CD14-positive monocyte (primary cell): ENCODE measurements around the gene ANTXR1. TPM values are rescaled to one million over a fixed set of nuclear protein-coding genes. Genes with fewer than 3 reads are reported as not detected.

Source experiments
- DNase-seq, 3 donors: peaks; one replicate each; pipeline ENCODE4 v3.0.0-alpha.2; 2011 to 2022
- H2AFZ ChIP-seq: 2 replicates; pipeline ENCODE4 v1.6.0; 2012; ENCODE audit warnings: mild to moderate bottlenecking, low read depth, low read length, inconsistent platforms; ENCODE audit not compliant: insufficient read depth, poor library complexity, severe bottlenecking
- H3K27ac ChIP-seq, 2 donors: 1 replicate in 1 of 2; 2 replicates in 1 of 2; pipeline ENCODE4 v1.5.1; 2012 to 2013; ENCODE audit warnings: low read length in 2 of 2, control low read depth in 1 of 2, inconsistent platforms in 1 of 2, low read depth in 1 of 2, mild to moderate bottlenecking in 1 of 2
- H3K27me3 ChIP-seq, 2 donors: one replicate each; pipeline versions ENCODE4 v1.6.0 to v1.6.1; 2011 to 2013; ENCODE audit warnings: low read length in 2 of 2; ENCODE audit not compliant: control insufficient read depth in 2 of 2, insufficient read depth in 2 of 2
- H3K36me3 ChIP-seq, 2 donors: replicated peaks in 1 of 2; 1 replicate in 1 of 2; 2 replicates in 1 of 2; pipeline versions ENCODE4 v1.5.1 to v1.6.1; 2012 to 2013; ENCODE audit warnings: low read length in 2 of 2, control low read depth in 1 of 2, inconsistent platforms in 1 of 2, mild to moderate bottlenecking in 1 of 2; ENCODE audit not compliant: insufficient read depth in 2 of 2, control insufficient read depth in 1 of 2
- H3K4me1 ChIP-seq, 2 donors: 1 replicate in 1 of 2; 2 replicates in 1 of 2; pipeline versions ENCODE4 v1.5.1 to v1.6.1; 2012 to 2013; ENCODE audit warnings: low read length in 2 of 2, control low read depth in 1 of 2, inconsistent platforms in 1 of 2, mild to moderate bottlenecking in 1 of 2, moderate library complexity in 1 of 2; ENCODE audit not compliant: insufficient read depth in 2 of 2, control insufficient read depth in 1 of 2
- H3K4me2 ChIP-seq: replicated peaks from 2 replicates; pipeline ENCODE3; 2012; ENCODE audit warnings: low read length, moderate library complexity, mild to moderate bottlenecking; ENCODE audit not compliant: poor library complexity, severe bottlenecking; ENCODE audit errors: extremely low read depth
- H3K4me3 ChIP-seq, 3 experiments: fragments of 200-600 bp in 1 of 3; sonication (generic) in 1 of 3; replicated peaks in 1 of 3; 1 replicate in 2 of 3; 2 replicates in 1 of 3; pipeline ENCODE4 v1.5.1; 2011 to 2013; ENCODE audit warnings: low read length in 3 of 3, mild to moderate bottlenecking in 3 of 3, control low read depth in 2 of 3, low read depth in 2 of 3, inconsistent platforms in 1 of 3, moderate library complexity in 1 of 3
- H3K79me2 ChIP-seq: 2 replicates; pipeline ENCODE4 v1.6.0; 2012; ENCODE audit warnings: mild to moderate bottlenecking, control low read depth, inconsistent platforms, low read length, moderate library complexity; ENCODE audit not compliant: insufficient read depth
- H3K9ac ChIP-seq: 2 replicates; pipeline ENCODE4 v1.6.0; 2017; ENCODE audit warnings: low read length, mild to moderate bottlenecking; ENCODE audit not compliant: insufficient read depth, poor library complexity, severe bottlenecking
- H3K9me3 ChIP-seq, 2 donors: replicated peaks in 1 of 2; 1 replicate in 1 of 2; 2 replicates in 1 of 2; pipeline versions ENCODE4 v1.5.1 to v1.6.1; 2012 to 2013; ENCODE audit warnings: low read length in 2 of 2, control low read depth in 1 of 2; ENCODE audit not compliant: control insufficient read depth in 1 of 2, insufficient read depth in 1 of 2
- H4K20me1 ChIP-seq: 2 replicates; pipeline ENCODE4 v1.6.0; 2012; ENCODE audit warnings: mild to moderate bottlenecking, low read length, control low read depth, moderate library complexity; ENCODE audit not compliant: insufficient read depth
- H3K27ac Mint-ChIP-seq, 7 donors: one replicate each; pipeline ENCODE4 v1.8.0; 2020; ENCODE audit warnings: mild to moderate bottlenecking in 7 of 7, mixed read lengths in 7 of 7, moderate library complexity in 6 of 7, inconsistent platforms in 2 of 7
- H3K27me3 Mint-ChIP-seq, 3 donors: one replicate each; pipeline ENCODE4 v1.8.0; 2021 to 2022; ENCODE audit warnings: low read depth in 3 of 3, mild to moderate bottlenecking in 3 of 3, mixed read lengths in 3 of 3, moderate library complexity in 3 of 3, inconsistent platforms in 1 of 3
- H3K36me3 Mint-ChIP-seq, 2 donors: one replicate each; pipeline ENCODE4 v1.8.0; 2020; ENCODE audit warnings: mixed read lengths in 2 of 2, inconsistent platforms in 1 of 2, mild to moderate bottlenecking in 1 of 2
- H3K4me1 Mint-ChIP-seq: one replicate; pipeline ENCODE4 v1.8.0; 2020; ENCODE audit warnings: mild to moderate bottlenecking, mixed read lengths
- H3K4me3 Mint-ChIP-seq, 2 donors: one replicate each; pipeline ENCODE4 v1.8.0; 2020; ENCODE audit warnings: mild to moderate bottlenecking in 2 of 2, mixed read lengths in 2 of 2, moderate library complexity in 1 of 2
- H3K9me3 Mint-ChIP-seq, 7 donors: one replicate each; pipeline ENCODE4 v1.8.0; 2020 to 2022; ENCODE audit warnings: mixed read lengths in 7 of 7, mild to moderate bottlenecking in 6 of 7, moderate library complexity in 6 of 7, inconsistent platforms in 2 of 7
- WGBS: methylation state at CpG from one replicate; pipeline ENCODE4 v1.1.5; 2013; ENCODE audit warnings: missing lambda C conversion rate; ENCODE audit not compliant: insufficient coverage; 5-methylcytosine and 5-hydroxymethylcytosine counted together
- intact Hi-C, 2 donors: fragments of 100-400 bp; cut with micrococcal nuclease; formaldehyde crosslinking; loops; one replicate each; pipeline versions ENCODE4 v1.15.0 to v1.15.1; 2023
- polyA plus RNA-seq, 3 donors: library from polyadenylated mRNA; depleted of rRNA in 1 of 3; unstranded in 2 of 3; stranded (reverse) in 1 of 3; fragments of 300-500 nt in 2 of 3; fragments of >200 nt in 1 of 3; fragmentation: Illumina TruSeq in 2 of 3; gene quantifications; 1 replicate in 2 of 3; 2 replicates in 1 of 3; pipeline ENCODE4 v1.2.3, GENCODE V29; 2012 to 2021
- TF ChIP-seq, protein P1 (sequence below): fragments of 200-600 bp; IDR thresholded peaks from one replicate; pipeline ENCODE4 v1.8.0; 2022; ENCODE audit warnings: antibody characterized with exemption, mild to moderate bottlenecking

Gene ANTXR1
- polyA plus RNA-seq, 3 donors = not detected

DNA sequence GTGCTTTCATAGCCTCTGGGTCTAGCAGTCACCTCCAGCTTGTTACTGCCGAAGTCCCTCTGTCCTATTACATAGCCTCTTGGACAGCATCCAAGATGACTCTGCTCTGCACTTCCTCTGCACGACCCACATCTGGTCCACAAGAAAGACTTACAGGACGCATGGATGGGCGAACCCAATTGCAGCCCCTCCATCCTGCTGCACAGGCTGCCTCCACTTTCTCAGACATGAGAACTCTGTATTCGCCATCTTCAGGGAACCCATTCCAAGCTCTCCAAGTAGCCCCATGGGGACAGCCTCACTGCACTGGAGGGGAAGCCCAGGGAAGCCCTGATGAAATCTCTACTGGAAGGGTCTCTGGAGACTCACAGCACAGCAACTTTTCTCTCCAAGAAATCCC, 201.9 kb downstream of the ANTXR1 start:
- Histone ChIP-seq H3K79me2 (no peaks in the 10 kb centered on the region), H3K9ac (no peak overlapping the region), H3K27ac (no peak overlapping the region), H3K4me3 (no peak overlapping the region), H3K4me1 (peaks cover 9 to 11% of the 10 kb centered on the region in 2 donors), H3K9me3 (no peaks in the 10 kb centered on the region), H3K36me3 (no peaks in the 10 kb centered on the region), H3K27me3 (no peaks in the 10 kb centered on the region), H2AFZ (no peak overlapping the region), H4K20me1 (no peaks in the 10 kb centered on the region), H3K4me2 (no peak overlapping the region)
- H3K4me3 Mint-ChIP-seq = no peak overlapping the region
- H3K27ac Mint-ChIP-seq = peak overlapping the region in 2 of 7 donors; percentile 19 to 56
- peaks cover 12% of the 10 kb centered on the region for H3K4me1 Mint-ChIP-seq
- WGBS = 24% methylated on average over 5 of the region's 5 CpGs
- TF ChIP-seq, protein P1, sequence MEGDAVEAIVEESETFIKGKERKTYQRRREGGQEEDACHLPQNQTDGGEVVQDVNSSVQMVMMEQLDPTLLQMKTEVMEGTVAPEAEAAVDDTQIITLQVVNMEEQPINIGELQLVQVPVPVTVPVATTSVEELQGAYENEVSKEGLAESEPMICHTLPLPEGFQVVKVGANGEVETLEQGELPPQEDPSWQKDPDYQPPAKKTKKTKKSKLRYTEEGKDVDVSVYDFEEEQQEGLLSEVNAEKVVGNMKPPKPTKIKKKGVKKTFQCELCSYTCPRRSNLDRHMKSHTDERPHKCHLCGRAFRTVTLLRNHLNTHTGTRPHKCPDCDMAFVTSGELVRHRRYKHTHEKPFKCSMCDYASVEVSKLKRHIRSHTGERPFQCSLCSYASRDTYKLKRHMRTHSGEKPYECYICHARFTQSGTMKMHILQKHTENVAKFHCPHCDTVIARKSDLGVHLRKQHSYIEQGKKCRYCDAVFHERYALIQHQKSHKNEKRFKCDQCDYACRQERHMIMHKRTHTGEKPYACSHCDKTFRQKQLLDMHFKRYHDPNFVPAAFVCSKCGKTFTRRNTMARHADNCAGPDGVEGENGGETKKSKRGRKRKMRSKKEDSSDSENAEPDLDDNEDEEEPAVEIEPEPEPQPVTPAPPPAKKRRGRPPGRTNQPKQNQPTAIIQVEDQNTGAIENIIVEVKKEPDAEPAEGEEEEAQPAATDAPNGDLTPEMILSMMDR = no peak
- H3K36me3 Mint-ChIP-seq = no peaks in the 10 kb centered on the region
- intact Hi-C loops = loop anchor here in 1 of 2 donors (10.0 kb wide), 1 partner anchor 180 kb away; no protein-coding TSS in a partner anchor
- peak; percentile 47 to 66 (median 51) for DNase-seq
- no peaks in the 10 kb centered on the region for H3K9me3 Mint-ChIP-seq
- H3K27me3 Mint-ChIP-seq = peaks cover 0 to 2% (median 2%) of the 10 kb centered on the region in 3 donors

DNA sequence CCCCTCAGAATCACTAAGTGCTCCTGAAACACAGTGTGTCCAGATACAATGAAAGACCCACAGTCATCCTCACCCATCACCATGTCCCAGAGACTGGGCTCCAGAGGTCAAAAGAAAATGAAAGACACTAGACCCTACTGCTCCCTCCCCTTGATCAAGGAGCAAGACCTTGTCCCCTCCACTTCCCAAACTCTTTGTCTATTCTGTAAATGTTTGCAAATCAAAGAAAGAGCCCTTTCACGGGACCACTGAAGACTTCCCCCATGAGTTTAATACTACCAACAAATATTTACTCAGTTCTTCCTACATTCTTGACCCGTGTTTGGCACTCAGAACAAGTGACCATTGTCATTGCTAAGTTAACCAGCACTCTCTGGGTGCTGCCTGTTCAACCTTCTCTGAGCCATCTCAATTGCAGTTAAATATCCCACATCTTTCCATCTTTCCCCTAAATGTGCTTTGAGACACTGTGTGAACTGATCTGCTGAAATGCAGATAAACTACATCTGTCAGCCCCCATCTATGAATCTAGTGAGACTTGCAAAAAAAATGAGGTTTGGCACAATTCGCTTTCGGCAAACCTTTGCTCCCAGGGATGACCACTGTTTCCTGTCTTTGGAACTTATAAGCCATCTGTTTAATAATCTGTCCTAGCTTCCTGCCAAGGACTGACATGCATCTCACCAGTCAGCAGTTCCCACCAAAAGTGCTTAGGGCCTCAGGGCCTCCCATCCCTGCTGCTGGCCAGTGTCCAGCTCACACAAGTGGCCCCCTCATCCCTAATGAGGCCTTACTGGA, 203.8 kb downstream of the ANTXR1 start:
- no peak overlapping the region for H2AFZ ChIP-seq
- H3K36me3 ChIP-seq = no peaks in the 10 kb centered on the region
- Mint-ChIP-seq H3K9me3 (no peaks in the 10 kb centered on the region), H3K4me1 (peaks cover 12% of the 10 kb centered on the region), H3K36me3 (no peaks in the 10 kb centered on the region), H3K27me3 (peaks cover 0 to 2% (median 2%) of the 10 kb centered on the region in 3 donors), H3K27ac (no peak overlapping the region), H3K4me3 (no peak overlapping the region)
- H3K4me2 ChIP-seq = no peak overlapping the region
- H3K79me2 ChIP-seq = no peaks in the 10 kb centered on the region
- H3K4me3 ChIP-seq = no peak overlapping the region
- intact Hi-C loops = loop anchor here in 1 of 2 donors (10.0 kb wide), 1 partner anchor 182 kb away; no protein-coding TSS in a partner anchor
- WGBS = 51% methylated on average over 4 of the region's 4 CpGs
- no peak for DNase-seq
- H4K20me1 ChIP-seq = no peaks in the 10 kb centered on the region
- H3K27ac ChIP-seq = no peak overlapping the region
- TF ChIP-seq, protein P1 = no peak
- peaks cover 9 to 11% of the 10 kb centered on the region in 2 donors for H3K4me1 ChIP-seq
- H3K9me3 ChIP-seq = no peaks in the 10 kb centered on the region
- H3K9ac ChIP-seq = no peak overlapping the region
- no peaks in the 10 kb centered on the region for H3K27me3 ChIP-seq
